GM10266 (cell line): ENCODE measurements around the gene THEMIS.

Source experiments
- DNase-seq: peaks from one replicate; pipeline ENCODE4 v3.0.0; 2012; ENCODE audit errors: extremely low spot score
- TF ChIP-seq, protein P1 (sequence below): IDR thresholded peaks from 2 replicates; pipeline ENCODE4 v1.5.1; 2012; ENCODE audit warnings: mild to moderate bottlenecking, low read depth; ENCODE audit not compliant: control insufficient read depth, insufficient read depth; ENCODE audit errors: missing control alignments

The THEMIS gene

GRCh38 chr6:127811900-127812570 is 88.8 kb downstream of the THEMIS start:
- TF ChIP-seq, protein P1, sequence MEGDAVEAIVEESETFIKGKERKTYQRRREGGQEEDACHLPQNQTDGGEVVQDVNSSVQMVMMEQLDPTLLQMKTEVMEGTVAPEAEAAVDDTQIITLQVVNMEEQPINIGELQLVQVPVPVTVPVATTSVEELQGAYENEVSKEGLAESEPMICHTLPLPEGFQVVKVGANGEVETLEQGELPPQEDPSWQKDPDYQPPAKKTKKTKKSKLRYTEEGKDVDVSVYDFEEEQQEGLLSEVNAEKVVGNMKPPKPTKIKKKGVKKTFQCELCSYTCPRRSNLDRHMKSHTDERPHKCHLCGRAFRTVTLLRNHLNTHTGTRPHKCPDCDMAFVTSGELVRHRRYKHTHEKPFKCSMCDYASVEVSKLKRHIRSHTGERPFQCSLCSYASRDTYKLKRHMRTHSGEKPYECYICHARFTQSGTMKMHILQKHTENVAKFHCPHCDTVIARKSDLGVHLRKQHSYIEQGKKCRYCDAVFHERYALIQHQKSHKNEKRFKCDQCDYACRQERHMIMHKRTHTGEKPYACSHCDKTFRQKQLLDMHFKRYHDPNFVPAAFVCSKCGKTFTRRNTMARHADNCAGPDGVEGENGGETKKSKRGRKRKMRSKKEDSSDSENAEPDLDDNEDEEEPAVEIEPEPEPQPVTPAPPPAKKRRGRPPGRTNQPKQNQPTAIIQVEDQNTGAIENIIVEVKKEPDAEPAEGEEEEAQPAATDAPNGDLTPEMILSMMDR, result no peak
- DNase-seq, result no peak

- TF ChIP-seq, protein P1, result no peak
- no peak for DNase-seq
Observed at GRCh38 chr6:127807806-127808517, 92.9 kb downstream of the THEMIS start.

DNA sequence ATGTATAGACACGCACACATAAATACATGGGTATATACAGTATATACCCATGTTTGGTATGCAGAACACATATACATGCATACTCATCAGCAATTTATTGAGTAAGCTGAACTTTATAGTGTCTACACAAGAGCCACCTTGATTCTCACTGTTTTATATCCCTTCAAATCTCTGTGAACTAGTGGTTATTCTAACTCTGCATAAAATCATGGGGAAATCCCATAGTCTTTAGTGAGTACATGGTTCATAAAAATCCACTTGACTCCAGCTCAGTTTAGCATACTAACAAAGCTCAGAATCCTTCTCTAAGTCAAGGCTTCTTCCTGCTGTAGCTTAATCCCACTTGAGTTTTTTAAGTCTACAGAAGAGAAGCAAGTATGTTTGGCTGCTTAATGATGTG is 104.1 kb downstream of the THEMIS start:
- TF ChIP-seq, protein P1, result no peak
- DNase-seq, result no peak

GRCh38 chr6:127794405-127794804 is 106.5 kb downstream of the THEMIS start:
- DNase-seq, result no peak
- TF ChIP-seq, protein P1, result no peak

DNA sequence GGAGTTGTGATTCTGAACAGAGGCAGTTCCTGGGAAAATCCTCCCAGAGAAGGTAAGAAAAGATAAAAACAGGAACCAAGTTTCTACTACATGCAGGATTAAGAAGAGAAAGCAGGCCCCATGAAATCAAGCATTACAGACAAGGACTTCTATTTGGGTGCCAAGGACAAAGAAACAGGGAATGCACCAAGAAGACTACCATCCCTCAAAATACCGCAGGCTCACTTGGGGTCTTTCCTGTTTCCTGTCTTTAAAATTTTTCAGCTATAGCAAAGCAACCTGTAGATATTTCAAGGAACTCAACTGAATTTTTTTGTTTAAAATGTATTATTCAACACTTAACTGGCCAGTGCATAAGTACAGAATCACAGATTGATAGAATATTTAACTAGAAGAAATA is 107.5 kb downstream of the THEMIS start:
- no peak for DNase-seq
- TF ChIP-seq, protein P1, result no peak

- no peak for DNase-seq
- TF ChIP-seq, protein P1, result no peak
Observed at GRCh38 chr6:127792616-127793015, 108.2 kb downstream of the THEMIS start.
